ENCODE measurements around the gene SRSF4.
A peak's percentile ranks its signal among the peaks of the same experiment; 100 is the strongest.

Gene SRSF4

DNA sequence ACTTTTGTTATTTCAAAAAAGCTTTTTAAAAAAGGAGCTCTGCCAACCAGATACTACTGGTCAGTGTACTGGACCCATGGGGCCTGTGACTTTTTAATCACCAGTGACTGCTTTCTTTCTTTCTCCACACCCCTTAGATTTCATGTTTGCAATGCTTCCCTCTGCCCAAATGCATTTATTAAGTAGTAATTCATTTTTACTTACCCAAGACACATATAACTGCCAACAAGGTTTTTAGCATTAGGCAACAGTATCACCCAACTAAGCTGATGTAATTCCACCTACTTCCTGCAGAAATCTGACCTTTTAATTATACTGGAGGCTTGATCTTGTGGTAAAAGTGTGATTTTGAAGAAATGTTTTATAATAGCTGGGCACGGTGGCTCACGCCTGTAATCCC is 36.5 kb upstream of the SRSF4 start:
- Histone ChIP-seq H3K36me3 (ENCODE audit: control insufficient read depth in 2 of 2, insufficient read depth in 2 of 2, low read length in 2 of 2) (peaks cover 22 to 25% of the 10 kb centered on the region in 2 donors), H3K27ac (ENCODE audit: low read length) (no peak overlapping the region), H3K9ac (ENCODE audit: low read length in 2 of 2) (no peak overlapping the region)

DNA sequence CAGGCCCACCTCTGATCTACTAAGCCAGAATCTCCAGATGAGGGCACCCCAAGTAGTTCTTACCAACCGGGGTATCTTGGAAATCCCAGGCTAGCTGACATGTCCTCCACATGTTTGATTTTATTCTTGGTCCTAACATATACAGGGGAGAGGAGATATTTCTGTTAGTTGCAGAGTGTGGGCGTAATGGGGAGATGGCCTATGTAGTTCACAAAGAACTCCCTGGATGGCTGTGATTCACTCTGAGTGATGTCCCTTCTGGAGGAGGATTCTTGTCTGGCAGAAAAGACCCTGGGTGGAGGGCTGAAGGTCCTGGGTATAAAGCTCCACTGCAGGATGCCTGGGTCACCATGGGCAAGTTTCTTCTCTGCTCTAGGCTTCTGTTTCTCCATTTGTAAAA is 35.9 kb upstream of the SRSF4 start:
- peaks cover 24 to 27% of the 10 kb centered on the region in 2 donors for H3K36me3 ChIP-seq (ENCODE audit: control insufficient read depth in 2 of 2, insufficient read depth in 2 of 2, low read length in 2 of 2)
- H3K9me3 ChIP-seq (ENCODE audit: control insufficient read depth in 2 of 2, low read length in 2 of 2): no peaks in the 10 kb centered on the region
- H3K27me3 ChIP-seq (ENCODE audit: control insufficient read depth in 1 of 2, insufficient read depth in 2 of 2, low read length in 2 of 2): no peaks in the 10 kb centered on the region
- H3K27ac ChIP-seq (ENCODE audit: low read length): no peak overlapping the region
- no peak overlapping the region for H3K9ac ChIP-seq (ENCODE audit: low read length in 2 of 2)
- H3K4me1 ChIP-seq (ENCODE audit: control insufficient read depth, insufficient read depth, low read length): no peaks in the 10 kb centered on the region
- H3K4me3 ChIP-seq (ENCODE audit: low read length in 2 of 2): no peak overlapping the region

More for the DNA sequence above, 36.5 kb upstream of the SRSF4 start:
- Histone ChIP-seq H3K4me1 (ENCODE audit: control insufficient read depth, insufficient read depth, low read length) (no peaks in the 10 kb centered on the region), H3K27me3 (ENCODE audit: control insufficient read depth in 1 of 2, insufficient read depth in 2 of 2, low read length in 2 of 2) (no peaks in the 10 kb centered on the region), H3K4me3 (ENCODE audit: low read length in 2 of 2) (no peak overlapping the region), H3K9me3 (ENCODE audit: control insufficient read depth in 2 of 2, low read length in 2 of 2) (no peaks in the 10 kb centered on the region)

DNA sequence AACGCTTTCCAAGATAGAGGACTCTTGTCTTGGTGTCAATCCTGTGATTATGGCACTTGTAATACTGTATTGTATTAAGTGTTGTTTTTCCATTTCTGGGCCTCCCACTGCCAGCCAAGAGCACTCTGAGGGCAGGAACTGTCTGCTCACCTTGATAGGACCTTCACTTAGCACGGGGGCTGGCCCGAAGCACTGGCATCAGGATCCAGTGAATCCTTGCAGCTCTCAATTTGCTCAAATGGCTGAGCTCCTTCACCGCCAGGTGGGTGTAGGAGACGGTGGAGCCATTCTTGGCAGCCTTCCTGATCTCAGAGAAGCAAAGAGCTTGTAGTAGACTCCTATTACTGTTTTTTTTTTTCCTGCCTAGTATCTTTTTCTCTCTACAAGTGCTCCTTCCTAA is 31.4 kb upstream of the SRSF4 start:
- Histone ChIP-seq H3K36me3 (ENCODE audit: control insufficient read depth in 2 of 2, insufficient read depth in 2 of 2, low read length in 2 of 2) (peaks cover 29 to 43% of the 10 kb centered on the region in 2 donors), H3K9ac (ENCODE audit: low read length in 2 of 2) (no peak overlapping the region), H3K27ac (ENCODE audit: low read length) (no peak overlapping the region), H3K4me1 (ENCODE audit: control insufficient read depth, insufficient read depth, low read length) (no peaks in the 10 kb centered on the region), H3K4me3 (ENCODE audit: low read length in 2 of 2) (no peak overlapping the region), H3K9me3 (ENCODE audit: control insufficient read depth in 2 of 2, low read length in 2 of 2) (no peaks in the 10 kb centered on the region), H3K27me3 (ENCODE audit: control insufficient read depth in 1 of 2, insufficient read depth in 2 of 2, low read length in 2 of 2) (no peaks in the 10 kb centered on the region)

DNA sequence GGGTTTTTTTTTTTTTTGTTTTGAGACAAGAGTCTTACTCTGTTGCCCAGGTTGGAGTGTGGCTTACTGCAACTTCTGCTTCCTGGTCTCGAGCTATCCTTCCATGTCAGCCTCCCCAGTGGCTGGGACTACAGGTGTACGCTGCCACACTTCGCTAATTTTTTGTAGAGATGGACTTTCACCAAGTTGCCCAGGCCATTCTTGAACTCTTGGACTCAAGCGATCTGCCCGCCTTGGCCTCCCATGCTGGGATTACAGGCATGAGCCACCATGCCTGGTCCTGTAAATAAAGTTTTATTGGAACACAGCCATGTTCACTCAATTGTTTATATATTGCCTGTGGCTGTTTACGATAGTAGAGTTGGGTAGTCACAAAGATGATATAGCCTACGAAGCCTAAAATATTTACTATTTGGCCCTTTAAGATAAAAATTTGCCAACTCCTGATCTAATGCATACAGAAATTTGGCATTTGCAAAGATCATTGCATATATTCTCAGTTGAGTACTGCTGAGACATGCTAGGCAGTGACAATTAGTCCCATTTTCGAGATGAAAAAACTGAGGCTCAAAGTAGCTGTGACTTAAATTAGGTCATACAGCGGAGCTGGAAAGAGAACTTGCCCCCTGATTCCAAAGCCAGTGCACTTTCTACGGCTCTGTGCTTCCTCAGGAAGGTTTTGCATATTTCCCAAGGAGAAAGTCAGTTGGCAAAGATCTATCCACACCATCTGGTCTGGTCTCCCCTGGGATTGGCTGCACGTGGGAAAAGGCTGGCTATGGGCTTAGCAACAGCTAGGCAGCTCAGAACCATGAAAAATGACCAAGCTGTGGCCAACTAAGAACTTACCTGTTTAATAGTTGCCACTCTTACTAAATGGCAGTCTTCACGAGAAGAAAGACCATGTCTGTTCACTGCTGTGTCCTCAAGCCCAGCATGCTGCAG is 29.7 kb upstream of the SRSF4 start:
- H3K27ac ChIP-seq (ENCODE audit: low read length): no peak overlapping the region
- no peak overlapping the region for H3K4me3 ChIP-seq (ENCODE audit: low read length in 2 of 2)
- H3K36me3 ChIP-seq (ENCODE audit: control insufficient read depth in 2 of 2, insufficient read depth in 2 of 2, low read length in 2 of 2): peaks cover 34 to 42% of the 10 kb centered on the region in 2 donors
- no peaks in the 10 kb centered on the region for H3K4me1 ChIP-seq (ENCODE audit: control insufficient read depth, insufficient read depth, low read length)
- H3K9me3 ChIP-seq (ENCODE audit: control insufficient read depth in 2 of 2, low read length in 2 of 2): no peaks in the 10 kb centered on the region
- no peak overlapping the region for H3K9ac ChIP-seq (ENCODE audit: low read length in 2 of 2)
- H3K27me3 ChIP-seq (ENCODE audit: control insufficient read depth in 1 of 2, insufficient read depth in 2 of 2, low read length in 2 of 2): no peaks in the 10 kb centered on the region

DNA sequence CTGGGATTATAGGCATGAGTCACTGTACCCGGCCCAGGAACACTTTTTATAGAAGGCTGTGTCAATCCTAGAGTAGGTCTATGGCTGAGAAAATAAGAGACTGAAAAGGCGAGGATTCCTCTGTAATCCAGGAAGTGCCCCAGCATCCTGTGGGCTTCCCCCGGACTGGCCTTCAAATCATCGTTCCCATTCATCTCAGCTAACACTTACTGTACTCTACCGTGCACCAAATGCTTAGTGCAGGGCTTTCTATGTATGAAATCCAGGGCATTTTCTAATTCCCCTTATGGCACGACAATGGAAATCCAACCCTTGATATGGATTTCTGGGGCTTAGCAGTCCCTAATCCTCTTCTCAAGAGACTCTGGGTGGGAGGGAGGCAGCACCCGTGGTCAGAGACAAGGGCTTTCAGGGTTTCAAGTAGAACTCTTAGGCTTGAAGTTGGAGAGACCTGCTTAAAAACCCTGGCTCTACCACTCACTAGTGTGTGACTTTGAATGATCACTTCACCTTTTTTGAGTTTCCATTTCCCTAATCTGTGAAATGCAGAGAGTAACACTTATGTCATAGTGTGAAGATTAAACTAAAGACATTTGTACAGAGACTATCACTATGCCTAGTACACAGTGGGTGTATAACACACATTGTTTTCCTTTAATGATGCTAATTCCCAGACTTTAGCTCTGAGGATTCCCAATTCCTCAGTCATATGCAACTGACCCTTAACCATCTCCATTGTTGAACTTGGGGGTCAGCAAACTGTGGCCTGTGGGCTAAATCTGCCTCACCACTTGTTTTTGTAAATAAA is 28.8 kb upstream of the SRSF4 start:
- no peak overlapping the region for H3K9ac ChIP-seq (ENCODE audit: low read length in 2 of 2)
- no peak overlapping the region for H3K27ac ChIP-seq (ENCODE audit: low read length)
- no peaks in the 10 kb centered on the region for H3K9me3 ChIP-seq (ENCODE audit: control insufficient read depth in 2 of 2, low read length in 2 of 2)
- H3K4me1 ChIP-seq (ENCODE audit: control insufficient read depth, insufficient read depth, low read length): no peaks in the 10 kb centered on the region
- no peaks in the 10 kb centered on the region for H3K27me3 ChIP-seq (ENCODE audit: control insufficient read depth in 1 of 2, insufficient read depth in 2 of 2, low read length in 2 of 2)
- H3K36me3 ChIP-seq (ENCODE audit: control insufficient read depth in 2 of 2, insufficient read depth in 2 of 2, low read length in 2 of 2): peaks cover 32 to 41% of the 10 kb centered on the region in 2 donors
- no peak overlapping the region for H3K4me3 ChIP-seq (ENCODE audit: low read length in 2 of 2)

DNA sequence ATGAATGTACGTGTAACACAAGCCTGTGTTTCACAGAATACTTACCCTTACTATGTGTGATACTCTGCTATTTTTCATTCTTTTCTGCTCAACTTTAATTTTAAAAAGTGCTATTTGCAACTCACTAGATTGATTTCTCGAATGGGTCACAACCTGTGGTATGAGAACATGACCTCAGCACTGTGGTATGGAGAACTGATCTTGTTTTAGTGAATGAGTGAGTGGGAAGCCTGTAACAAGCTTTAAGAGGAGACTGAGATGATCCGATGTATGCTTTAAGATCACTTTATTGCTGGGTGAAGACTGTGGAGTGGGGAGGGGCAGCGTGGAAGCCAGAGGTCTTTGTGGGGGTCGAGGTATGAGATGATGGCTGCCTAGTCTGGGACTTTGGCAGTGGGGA is 27.5 kb upstream of the SRSF4 start:
- no peak overlapping the region for H3K4me3 ChIP-seq (ENCODE audit: low read length in 2 of 2)
- no peaks in the 10 kb centered on the region for H3K4me1 ChIP-seq (ENCODE audit: control insufficient read depth, insufficient read depth, low read length)
- no peaks in the 10 kb centered on the region for H3K9me3 ChIP-seq (ENCODE audit: control insufficient read depth in 2 of 2, low read length in 2 of 2)
- H3K27ac ChIP-seq (ENCODE audit: low read length): no peak overlapping the region
- H3K9ac ChIP-seq (ENCODE audit: low read length in 2 of 2): no peak overlapping the region
- H3K27me3 ChIP-seq (ENCODE audit: control insufficient read depth in 1 of 2, insufficient read depth in 2 of 2, low read length in 2 of 2): no peaks in the 10 kb centered on the region
- peaks cover 29 to 38% of the 10 kb centered on the region in 2 donors for H3K36me3 ChIP-seq (ENCODE audit: control insufficient read depth in 2 of 2, insufficient read depth in 2 of 2, low read length in 2 of 2)

DNA sequence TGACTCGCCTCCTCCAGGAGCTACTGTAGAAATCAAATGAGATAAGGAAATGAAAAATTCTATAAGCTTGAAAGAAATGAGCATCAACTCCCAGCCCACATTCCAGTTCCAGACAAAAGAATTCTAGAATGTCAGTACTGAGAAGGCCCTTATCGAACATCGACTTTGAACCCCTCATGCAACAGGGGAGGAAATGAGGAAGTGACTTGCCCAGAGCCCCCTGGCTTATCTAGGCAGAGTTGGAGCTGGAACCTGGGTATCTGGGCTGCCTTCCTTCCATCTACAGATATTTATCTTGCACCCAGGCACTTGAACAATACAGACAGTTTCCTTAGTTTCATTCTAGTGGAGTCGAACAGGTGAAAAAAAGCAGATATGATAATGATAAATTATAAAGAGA is 26.7 kb upstream of the SRSF4 start:
- H3K27ac ChIP-seq (ENCODE audit: low read length): no peak overlapping the region
- no peaks in the 10 kb centered on the region for H3K4me1 ChIP-seq (ENCODE audit: control insufficient read depth, insufficient read depth, low read length)
- no peak overlapping the region for H3K9ac ChIP-seq (ENCODE audit: low read length in 2 of 2)
- H3K36me3 ChIP-seq (ENCODE audit: control insufficient read depth in 2 of 2, insufficient read depth in 2 of 2, low read length in 2 of 2): peaks cover 25 to 38% of the 10 kb centered on the region in 2 donors
- H3K4me3 ChIP-seq (ENCODE audit: low read length in 2 of 2): no peak overlapping the region
- H3K27me3 ChIP-seq (ENCODE audit: control insufficient read depth in 1 of 2, insufficient read depth in 2 of 2, low read length in 2 of 2): no peaks in the 10 kb centered on the region
- no peaks in the 10 kb centered on the region for H3K9me3 ChIP-seq (ENCODE audit: control insufficient read depth in 2 of 2, low read length in 2 of 2)

DNA sequence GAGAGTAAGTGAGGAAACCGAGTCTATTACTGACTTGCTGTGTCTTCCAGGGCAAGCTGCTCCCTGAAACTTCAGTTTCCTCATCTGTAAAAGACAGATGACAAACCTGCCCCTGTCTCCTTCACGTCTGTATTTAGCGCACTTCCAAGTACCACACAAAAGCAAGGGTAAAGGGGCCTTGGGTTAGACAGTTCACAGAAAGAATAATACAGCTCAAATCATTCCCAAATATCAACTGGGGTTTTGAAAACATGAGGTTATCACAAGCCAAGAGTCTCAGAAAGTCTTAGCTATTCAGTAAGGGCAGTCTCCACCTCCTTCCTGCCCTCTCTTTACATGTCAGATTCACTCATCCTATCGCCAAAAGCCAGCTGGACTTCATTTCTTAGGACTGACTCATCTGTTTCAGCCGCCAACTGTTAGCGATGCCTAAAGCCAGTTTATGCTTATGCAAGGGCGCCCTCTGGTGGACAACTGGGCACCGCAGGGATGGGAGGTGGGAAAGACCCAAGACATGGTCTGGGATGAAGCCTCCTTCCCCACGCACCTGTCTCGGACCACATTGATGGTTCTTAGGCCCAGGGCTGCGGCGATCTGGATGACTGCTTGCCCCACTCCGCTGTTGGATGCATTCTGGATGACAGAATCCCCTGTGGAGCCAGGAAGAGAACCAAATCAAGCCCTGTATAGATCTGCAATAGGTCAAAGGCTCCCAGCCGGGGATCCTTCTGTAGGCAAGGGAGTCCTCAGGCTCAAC is 21.1 kb upstream of the SRSF4 start:
- Histone ChIP-seq H3K27me3 (ENCODE audit: control insufficient read depth in 1 of 2, insufficient read depth in 2 of 2, low read length in 2 of 2) (no peaks in the 10 kb centered on the region), H3K9ac (ENCODE audit: low read length in 2 of 2) (peak overlapping the region; percentile 25 to 66), H3K4me3 (ENCODE audit: low read length in 2 of 2) (no peak overlapping the region), H3K9me3 (ENCODE audit: control insufficient read depth in 2 of 2, low read length in 2 of 2) (no peaks in the 10 kb centered on the region), H3K27ac (ENCODE audit: low read length) (peak overlapping the region; percentile 82), H3K36me3 (ENCODE audit: control insufficient read depth in 2 of 2, insufficient read depth in 2 of 2, low read length in 2 of 2) (peaks cover 32 to 35% of the 10 kb centered on the region in 2 donors), H3K4me1 (ENCODE audit: control insufficient read depth, insufficient read depth, low read length) (peaks cover 15% of the 10 kb centered on the region)

DNA sequence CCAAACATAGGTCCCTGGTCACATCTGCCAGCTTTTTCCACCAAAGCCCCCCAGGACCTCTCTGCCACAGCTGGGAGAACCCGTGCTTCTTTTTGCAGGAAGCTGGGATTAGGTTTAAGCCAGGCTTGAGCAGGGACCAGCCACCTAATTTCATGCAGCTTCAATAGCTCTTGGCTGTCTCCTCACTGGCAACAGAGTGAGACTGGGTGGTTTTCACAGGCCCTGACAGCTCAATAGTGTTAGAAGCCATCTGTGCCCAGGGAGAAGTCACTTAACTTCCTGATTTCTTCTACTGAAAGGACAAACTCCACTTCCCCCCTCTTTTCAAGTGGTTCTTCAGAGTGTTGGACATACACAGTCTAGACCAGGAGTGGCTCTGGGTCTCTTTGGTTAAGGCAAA is 20.4 kb upstream of the SRSF4 start:
- Histone ChIP-seq H3K9me3 (ENCODE audit: control insufficient read depth in 2 of 2, low read length in 2 of 2) (no peaks in the 10 kb centered on the region), H3K36me3 (ENCODE audit: control insufficient read depth in 2 of 2, insufficient read depth in 2 of 2, low read length in 2 of 2) (peaks cover 32 to 36% of the 10 kb centered on the region in 2 donors), H3K27ac (ENCODE audit: low read length) (peak overlapping the region; percentile 82), H3K4me1 (ENCODE audit: control insufficient read depth, insufficient read depth, low read length) (peaks cover 15% of the 10 kb centered on the region), H3K27me3 (ENCODE audit: control insufficient read depth in 1 of 2, insufficient read depth in 2 of 2, low read length in 2 of 2) (no peaks in the 10 kb centered on the region), H3K4me3 (ENCODE audit: low read length in 2 of 2) (no peak overlapping the region), H3K9ac (ENCODE audit: low read length in 2 of 2) (peak overlapping the region; percentile 25 to 66)

DNA sequence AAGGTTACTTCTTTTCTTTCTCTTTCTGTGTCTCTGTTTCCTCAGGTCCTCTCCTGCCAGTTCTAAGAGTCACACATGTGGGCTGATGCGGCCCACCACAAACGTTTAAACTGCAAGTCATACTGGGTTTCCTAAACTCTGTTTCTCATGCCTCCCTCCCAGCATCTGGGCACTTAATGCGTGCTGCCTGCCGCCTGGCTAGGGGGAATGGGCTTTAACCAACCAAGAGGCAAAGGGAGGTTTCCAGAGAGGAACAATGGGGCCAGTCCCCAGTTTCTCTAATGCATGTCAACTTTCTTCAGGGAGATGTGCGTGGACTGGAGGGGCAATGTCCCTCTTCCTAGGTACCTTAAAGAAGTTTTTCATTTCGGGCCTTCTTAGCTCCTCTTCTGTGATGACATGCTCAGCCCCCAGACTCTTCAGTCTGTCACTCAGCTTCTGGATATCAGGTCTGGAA is 19.9 kb upstream of the SRSF4 start:
- Histone ChIP-seq H3K9me3 (ENCODE audit: control insufficient read depth in 2 of 2, low read length in 2 of 2) (no peaks in the 10 kb centered on the region), H3K4me1 (ENCODE audit: control insufficient read depth, insufficient read depth, low read length) (peaks cover 15% of the 10 kb centered on the region), H3K27me3 (ENCODE audit: control insufficient read depth in 1 of 2, insufficient read depth in 2 of 2, low read length in 2 of 2) (no peaks in the 10 kb centered on the region), H3K4me3 (ENCODE audit: low read length in 2 of 2) (no peak overlapping the region), H3K9ac (ENCODE audit: low read length in 2 of 2) (peak overlapping the region in 1 of 2 donors; percentile 25), H3K36me3 (ENCODE audit: control insufficient read depth in 2 of 2, insufficient read depth in 2 of 2, low read length in 2 of 2) (peaks cover 30 to 35% of the 10 kb centered on the region in 2 donors), H3K27ac (ENCODE audit: low read length) (no peak overlapping the region)
